ENCODE measurements around the gene PTPRN2. TPM values are rescaled to one million over a fixed set of nuclear protein-coding genes. Genes with fewer than 3 reads are reported as not detected.
A peak's percentile ranks its signal among the peaks of the same experiment; 100 is the strongest.

The PTPRN2 gene
- total and polyA plus RNA-seq, 2 of the 8 experiments (the other 6 are each of a cell fraction or from before 2014, with no cell fraction given): 2.6 to 4.5 TPM

DNA sequence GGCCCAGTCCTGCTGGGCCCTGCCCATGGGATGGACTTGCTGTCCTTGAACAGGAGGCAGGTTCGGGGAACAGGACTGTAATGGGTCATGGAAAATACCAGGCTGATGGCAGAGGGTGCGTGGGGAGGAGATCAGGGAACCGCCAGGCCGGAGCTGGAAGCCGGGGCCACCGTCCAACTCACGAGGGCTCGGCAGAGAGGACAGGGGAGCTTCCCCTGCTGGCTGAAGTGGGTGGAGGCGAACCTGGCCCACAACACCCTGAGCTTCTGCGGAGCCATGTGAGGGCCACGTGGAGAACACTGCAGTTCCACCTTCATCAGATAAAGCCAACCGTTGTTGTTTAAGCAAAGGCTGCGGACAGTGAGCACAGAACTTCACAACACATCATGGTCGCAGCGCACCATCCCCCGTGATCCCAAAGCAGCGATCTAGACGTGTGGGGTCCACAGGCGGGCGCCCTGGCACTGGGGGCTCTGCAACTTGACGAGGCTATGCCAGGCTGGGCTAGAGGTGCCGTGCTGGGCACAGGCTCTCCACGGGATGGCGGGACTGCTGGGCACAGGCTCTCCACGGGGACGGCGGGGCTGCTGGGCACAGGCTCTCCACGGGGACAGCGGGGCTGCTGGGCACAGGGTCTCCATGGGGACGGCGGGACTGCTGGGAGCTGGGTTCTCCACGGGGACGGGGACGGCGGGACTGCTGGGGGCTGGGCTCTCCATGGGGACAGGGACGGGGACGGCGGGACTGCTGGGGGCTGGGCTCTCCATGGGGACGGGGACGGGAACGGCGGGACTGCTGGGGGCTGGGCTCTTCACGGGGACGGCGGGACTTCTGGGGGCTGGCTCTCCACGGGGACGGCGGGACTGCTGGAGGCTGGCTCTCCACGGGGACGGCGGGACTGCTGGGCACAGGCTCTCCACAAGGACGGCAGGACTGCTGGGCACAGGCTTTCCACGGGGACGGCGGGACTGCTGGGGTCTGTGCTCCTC, 777.5 kb downstream of the PTPRN2 start:
- no peak overlapping the region for H3K9ac ChIP-seq (replicated peaks in 1 of 4; ENCODE audit: extremely low read depth in 1 of 4, low read depth in 3 of 4, low read length in 3 of 4)
- H3K27ac ChIP-seq (ENCODE audit: low read depth, low read length): no peak overlapping the region
- POLR2A ChIA-PET (ENCODE audit: partially characterized antibody): interaction anchor here (0.7 kb wide), 1 partner anchor 53 kb away, joined by 4 read pairs; no protein-coding TSS in a partner anchor
- H3K4me3 ChIP-seq (ENCODE audit: extremely low read depth in 1 of 4, insufficient read depth in 2 of 4, low read depth in 3 of 4, low read length in 4 of 4): no peak overlapping the region
- H3K36me3 ChIP-seq (ENCODE audit: control insufficient read depth in 2 of 4, insufficient read depth in 4 of 4, low read length in 3 of 4): no peaks in the 10 kb centered on the region
- no peak overlapping the region for H3K23ac ChIP-seq (ENCODE audit: insufficient read length)
- H2AFZ ChIP-seq (ENCODE audit: low read length): no peak overlapping the region
- H4K20me1 ChIP-seq (replicated peaks in 1 of 2; ENCODE audit: control insufficient read depth in 1 of 2, insufficient read depth in 2 of 2, low read length in 2 of 2): no peaks in the 10 kb centered on the region
- 89% methylated on average over 24 of the region's 55 CpGs; no CpG with 5 or more reads in 1 of the 2 experiments for WGBS, 2 experiments (ENCODE audit: extremely low coverage in 1 of 2, insufficient coverage in 1 of 2, insufficient read length in 1 of 2, insufficient replicate concordance in 2 of 2, low coverage in 1 of 2, low lambda C conversion rate in 2 of 2, missing lambda C conversion rate in 1 of 2)
- FAIRE-seq: no peak
- H2AK5ac ChIP-seq (ENCODE audit: low read depth, low read length): no peak overlapping the region
- H3K79me1 ChIP-seq (ENCODE audit: low read depth, low read length): no peaks in the 10 kb centered on the region
- H3K56ac ChIP-seq (replicated peaks; ENCODE audit: insufficient read length, low read depth, low read length): no peak overlapping the region
- CTCF ChIA-PET (ENCODE audit: partially characterized antibody): no interaction called here
- peaks cover 2% of the 10 kb centered on the region; the same call in 1 of the 2 replicates for H3K23me2 ChIP-seq (ENCODE audit: low read depth, low read length)
- no peak overlapping the region for H3K18ac ChIP-seq (ENCODE audit: extremely low read depth, low read length)
- H4K8ac ChIP-seq (ENCODE audit: extremely low read depth, insufficient read depth, low read length): 0 out of 2 replicates have a peak overlapping the region, but pooled peaks have one; percentile 15
- no peak overlapping the region for H3K4me2 ChIP-seq (ENCODE audit: insufficient read depth in 1 of 2, low read depth in 2 of 2, low read length in 2 of 2)
- TF ChIP-seq EP300 (IDR thresholded peaks at IDR 0.05; ENCODE audit: borderline replicate concordance in 1 of 2, low read depth in 2 of 2, low read length in 2 of 2): peak in 1 of 2 experiments; percentile 8; a peak in 1 of 3 replicates
- TF ChIP-seq CBX8 (IDR thresholded peaks at IDR 0.05; ENCODE audit: borderline replicate concordance, low read depth, low read length): no peak
- no peak overlapping the region for H2BK12ac ChIP-seq (ENCODE audit: low read depth, low read length)
- no peak for DNase-seq (ENCODE audit: low read depth in 1 of 2, low spot score in 2 of 2)
- H3K4ac ChIP-seq (replicated peaks; ENCODE audit: insufficient read length, low read depth, low read length): no peak overlapping the region
- no peak overlapping the region for H3K14ac ChIP-seq (ENCODE audit: insufficient read length)
- peaks cover 0 to 5% (median 1%) of the 10 kb centered on the region in 4 experiments; a peak in 2 of 7 replicates for H3K4me1 ChIP-seq (replicated peaks in 1 of 4; ENCODE audit: control insufficient read depth in 3 of 4, insufficient read depth in 4 of 4, low read length in 3 of 4)
- no peak overlapping the region for H4K5ac ChIP-seq (ENCODE audit: insufficient read length, low read depth, low read length)
- no peaks in the 10 kb centered on the region for H3K79me2 ChIP-seq (ENCODE audit: control insufficient read depth in 1 of 2, insufficient read depth in 2 of 2, low read length in 2 of 2)
- H2BK20ac ChIP-seq (ENCODE audit: low read length): no peak overlapping the region
- no peaks in the 10 kb centered on the region for H3K27me3 ChIP-seq (replicated peaks in 1 of 4; ENCODE audit: control insufficient read depth in 3 of 4, extremely low read depth in 1 of 4, insufficient read depth in 3 of 4, low read length in 3 of 4)
- H3K9me3 ChIP-seq (ENCODE audit: insufficient read depth in 2 of 2, low read depth in 1 of 2, low read length in 1 of 2): peaks cover 23 to 31% of the 10 kb centered on the region in 2 experiments
- no peak overlapping the region for H2BK5ac ChIP-seq (ENCODE audit: low read depth, low read length)
- H4K91ac ChIP-seq (replicated peaks; ENCODE audit: insufficient read length, low read length): no peak overlapping the region
- no peak overlapping the region for H2BK120ac ChIP-seq (replicated peaks; ENCODE audit: low read depth, low read length)
- H2BK15ac ChIP-seq (ENCODE audit: low read length): no peak overlapping the region

All from H1 (cell line).